Measurements from ENCODE around the gene C16orf74.

C16orf74 gene

DNA sequence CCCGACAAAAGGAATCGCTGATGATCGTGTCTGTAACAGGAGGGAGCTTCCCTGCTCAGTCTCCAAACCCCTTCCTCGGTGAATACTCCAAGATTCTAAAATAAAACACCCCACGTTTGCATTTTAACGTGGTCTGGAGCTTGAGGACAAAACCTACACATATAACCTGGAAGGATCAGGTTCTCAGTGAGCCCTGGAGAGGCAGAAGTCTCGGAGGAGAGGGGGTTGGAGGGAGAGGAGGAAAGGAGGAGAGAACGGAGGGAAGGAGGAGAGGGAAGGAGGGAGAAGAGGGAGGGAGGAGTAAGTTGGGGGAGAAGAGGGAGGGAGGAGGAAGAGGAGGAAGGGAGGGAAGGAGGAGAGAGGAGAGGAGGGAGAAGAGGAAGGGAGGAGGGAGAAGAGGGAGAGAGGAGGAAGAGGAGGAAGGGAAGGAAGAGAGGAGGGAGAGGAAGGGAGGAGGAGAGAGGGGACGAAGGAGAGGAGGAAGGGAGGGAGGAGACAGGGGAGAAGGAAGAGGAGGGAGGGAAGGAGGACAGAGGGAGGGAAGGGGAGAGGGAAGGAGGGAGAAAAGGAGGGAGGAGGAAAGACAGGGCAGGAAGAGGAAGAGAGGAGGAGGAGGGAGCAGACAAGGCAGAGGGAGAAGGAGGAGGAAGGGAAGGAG is 34.7 kb downstream of the C16orf74 start:
- DNase-seq, result no peak

DNA sequence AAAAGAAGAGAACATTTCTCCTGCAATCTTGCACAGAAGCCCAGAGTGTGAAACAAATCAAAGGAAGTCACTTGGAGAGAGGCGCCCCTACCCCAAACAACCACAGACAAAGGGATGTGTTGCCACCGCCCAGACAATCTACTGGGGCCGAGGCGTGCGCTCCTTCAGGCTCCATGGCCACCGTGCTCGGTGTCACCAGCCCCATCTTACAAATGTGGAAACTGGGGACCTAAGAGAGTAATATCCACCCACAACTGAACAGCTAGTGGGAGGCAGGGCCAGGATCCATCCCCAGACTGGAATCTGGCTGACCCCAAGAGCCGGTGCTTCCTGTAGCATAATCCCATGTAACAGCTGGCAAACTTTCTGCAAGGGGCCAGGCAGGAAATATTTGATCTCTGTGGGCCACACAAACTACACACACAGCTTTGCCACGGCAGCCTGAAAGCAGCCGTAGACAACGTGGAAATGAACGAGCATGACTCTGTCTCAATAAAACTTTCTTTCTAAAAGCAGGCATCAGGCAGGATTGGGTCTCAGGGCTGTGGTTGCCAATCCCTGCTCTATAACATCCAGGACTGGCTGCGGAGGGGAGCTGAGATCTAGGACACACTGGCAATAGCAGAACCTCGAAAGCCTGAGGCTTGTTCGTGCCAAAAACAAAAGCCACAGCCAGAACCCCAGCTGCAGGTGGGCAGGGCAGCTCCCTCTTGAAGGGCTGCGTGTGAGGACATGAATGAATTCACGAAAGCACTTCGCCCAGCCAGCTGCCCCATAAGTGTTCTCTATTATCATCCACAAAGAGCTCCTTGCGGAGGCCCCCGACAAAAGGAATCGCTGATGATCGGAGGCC is 35.5 kb downstream of the C16orf74 start:
- DNase-seq, result peak; percentile 94

DNA sequence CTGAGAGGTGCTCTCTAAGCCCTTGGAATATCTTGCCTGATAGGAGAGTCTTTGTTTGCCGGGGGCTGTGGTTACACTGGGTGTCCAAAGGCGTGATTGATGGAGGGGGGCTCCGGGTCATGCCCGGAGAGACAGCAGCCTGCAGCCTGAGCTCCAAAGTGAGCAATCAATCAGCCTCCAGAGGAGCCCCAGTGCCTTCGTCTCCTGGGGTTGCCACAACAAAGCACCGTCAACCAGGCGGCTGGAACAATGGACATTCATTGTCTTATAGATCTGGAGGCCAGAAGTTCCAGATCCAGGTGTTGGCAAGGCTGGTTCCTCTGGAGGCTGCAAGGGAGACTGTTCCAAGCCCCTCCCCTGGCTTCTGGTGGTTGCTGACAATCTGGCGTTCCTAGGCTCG is 38.1 kb downstream of the C16orf74 start:
- no peak for DNase-seq

DNA sequence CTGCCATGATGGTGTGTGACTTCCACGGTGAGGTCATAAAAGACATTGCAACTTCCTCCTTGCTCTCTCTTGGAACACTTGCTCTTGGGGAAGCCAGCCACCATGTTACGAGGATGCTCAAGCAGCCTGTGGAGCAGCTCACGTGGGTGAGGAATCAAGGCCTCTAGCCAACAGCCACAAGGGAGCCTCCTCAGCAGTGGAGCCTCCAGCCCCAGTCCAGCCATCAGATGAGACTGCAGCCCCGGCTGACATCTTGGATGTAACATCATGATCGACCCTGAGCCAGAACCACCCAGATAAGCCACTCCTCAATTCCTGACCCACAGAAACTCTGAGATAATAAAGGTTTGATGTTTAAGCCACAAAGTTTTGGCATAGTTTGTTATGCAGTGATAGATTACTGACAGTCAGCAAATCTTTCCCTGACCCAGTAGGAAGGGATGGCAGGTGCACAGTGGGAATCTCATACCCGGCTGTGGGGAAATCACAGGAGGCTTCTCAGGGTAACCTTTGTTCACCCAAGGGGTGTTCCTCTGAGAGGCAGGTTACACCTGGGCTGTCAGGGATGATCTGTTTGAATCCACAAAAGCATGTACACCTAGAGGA is 38.8 kb downstream of the C16orf74 start:
- no peak for DNase-seq

DNA sequence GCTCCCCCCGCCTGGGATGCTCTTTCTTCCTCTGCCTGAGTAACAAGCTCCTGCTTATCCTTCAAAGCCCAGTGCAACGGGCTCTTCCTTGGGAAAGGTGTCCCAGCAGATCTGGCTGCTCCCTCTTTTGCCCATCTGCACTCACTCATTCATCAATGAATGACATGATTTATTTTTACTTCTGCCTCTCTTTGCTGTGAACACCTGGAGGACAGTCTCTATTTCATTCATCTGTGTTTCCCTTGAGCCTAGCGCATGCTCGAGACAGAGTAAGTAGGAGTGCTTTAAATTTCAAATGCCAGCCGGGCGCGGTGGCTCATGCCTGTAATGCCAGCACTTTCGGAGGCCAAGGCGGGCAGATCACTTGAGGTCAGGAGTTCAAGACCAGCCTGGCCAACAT is 40.2 kb downstream of the C16orf74 start:
- DNase-seq, result no peak

DNA sequence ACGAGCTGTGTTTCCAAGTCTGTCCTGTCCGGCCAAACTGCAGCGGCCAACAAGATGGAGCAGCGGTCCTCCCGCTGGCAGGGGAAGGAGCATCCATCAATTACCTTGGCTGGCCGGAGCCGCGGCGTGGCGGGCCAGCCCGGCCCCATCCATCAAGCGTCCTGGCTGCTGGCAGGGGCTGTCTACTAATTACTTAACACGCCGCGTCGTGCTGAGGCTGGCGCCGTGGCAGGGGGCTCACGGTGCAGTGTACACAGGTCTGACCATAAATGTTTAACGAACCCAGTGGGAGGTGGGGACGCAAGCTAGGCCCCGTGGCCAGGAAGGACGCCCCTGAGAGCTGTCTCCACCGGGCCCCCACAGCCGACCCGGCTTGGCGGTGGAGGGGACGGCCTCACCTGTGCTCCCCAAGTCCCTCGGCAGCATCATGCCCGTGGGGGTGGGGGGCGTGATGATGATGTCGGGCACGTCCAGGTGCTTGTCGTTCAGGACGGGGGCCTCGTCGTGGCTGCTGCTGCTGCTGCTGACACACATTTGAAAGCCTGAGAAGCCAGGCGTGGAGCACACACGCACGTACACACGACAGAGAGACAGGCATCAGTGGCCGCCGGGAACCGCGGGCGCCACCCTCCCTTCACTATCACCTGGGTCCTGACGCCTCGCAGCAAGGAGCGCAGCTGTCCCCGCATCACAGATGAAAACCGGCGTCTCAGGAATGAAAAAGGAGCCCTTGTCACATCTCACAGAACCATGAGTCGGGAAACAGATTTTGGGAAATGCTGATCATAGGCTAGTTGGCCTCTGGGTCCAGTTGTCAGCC is 40.9 kb downstream of the C16orf74 start:
- peak; percentile 40 for DNase-seq

DNA sequence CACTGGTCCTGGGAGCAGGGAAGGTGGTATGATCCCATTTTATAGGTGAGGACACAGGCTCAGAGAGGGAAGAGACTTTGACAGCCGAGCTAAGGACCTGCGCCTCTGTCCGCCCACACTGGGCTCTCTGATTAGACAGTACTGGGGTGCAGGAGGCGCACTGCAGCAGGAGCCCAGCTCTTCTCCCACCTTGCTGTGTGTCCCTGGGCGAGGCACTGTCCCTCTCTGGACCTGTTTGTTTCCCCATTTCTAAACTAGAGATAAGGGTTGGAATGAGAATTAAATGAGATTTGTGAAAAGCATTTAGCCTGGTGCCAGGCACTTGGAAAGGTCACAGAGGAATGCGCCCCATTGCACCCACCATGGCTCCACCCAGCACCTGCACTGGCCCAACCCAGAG is 42.6 kb downstream of the C16orf74 start:
- DNase-seq, result no peak

DNA sequence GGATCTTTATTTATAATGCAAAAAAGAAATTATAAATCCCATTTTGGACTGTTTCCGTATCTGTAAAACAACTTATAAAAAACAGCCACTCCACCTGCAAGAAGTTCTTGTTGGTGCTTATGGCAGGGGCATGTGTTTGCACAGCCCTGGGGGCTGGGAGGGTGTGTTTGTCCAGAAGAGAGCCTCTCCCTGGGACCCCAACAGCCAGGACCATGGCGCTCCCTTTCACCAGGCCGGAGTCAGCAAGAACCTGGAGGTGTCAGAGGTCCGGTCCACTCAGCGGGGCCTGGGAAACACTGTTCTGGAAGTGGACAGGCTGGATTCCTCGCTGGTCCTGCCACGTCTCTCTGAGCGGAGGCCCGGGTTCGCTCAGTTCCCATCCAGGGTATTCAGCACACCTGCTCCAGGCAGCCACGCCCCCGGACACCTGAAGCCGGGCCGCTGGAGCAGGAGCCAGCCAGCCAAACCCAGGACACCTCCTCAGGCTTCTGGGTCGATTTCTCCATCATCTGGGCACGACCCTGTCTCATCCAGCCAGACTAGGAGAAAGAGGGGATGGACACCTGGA is 43.3 kb downstream of the C16orf74 start:
- no peak for DNase-seq

DNA sequence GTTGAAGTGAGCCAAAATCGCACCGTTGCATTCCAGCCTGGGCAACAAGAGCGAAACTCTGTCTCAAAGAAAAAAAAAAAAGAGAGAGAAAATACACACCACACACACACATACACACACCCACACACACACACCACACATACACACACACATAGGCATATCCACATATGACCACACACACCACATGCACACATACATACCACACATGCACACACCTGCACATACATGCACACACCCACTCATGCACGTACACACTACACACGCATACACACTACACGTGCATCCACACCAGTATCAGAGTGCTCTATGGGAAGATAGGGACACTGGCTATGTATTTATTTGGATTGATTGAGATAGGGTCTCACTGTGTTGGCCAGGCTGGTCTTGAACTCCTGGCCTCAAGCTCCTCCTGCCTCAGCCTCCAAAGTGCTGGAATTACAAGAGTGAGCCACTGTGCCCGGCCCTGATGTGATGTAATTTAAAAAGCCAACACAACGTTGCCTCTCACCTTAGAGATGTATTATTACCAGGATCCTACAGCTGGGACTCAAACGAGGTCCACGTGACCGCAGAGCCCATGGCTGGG is 44.4 kb downstream of the C16orf74 start:
- no peak for DNase-seq

DNA sequence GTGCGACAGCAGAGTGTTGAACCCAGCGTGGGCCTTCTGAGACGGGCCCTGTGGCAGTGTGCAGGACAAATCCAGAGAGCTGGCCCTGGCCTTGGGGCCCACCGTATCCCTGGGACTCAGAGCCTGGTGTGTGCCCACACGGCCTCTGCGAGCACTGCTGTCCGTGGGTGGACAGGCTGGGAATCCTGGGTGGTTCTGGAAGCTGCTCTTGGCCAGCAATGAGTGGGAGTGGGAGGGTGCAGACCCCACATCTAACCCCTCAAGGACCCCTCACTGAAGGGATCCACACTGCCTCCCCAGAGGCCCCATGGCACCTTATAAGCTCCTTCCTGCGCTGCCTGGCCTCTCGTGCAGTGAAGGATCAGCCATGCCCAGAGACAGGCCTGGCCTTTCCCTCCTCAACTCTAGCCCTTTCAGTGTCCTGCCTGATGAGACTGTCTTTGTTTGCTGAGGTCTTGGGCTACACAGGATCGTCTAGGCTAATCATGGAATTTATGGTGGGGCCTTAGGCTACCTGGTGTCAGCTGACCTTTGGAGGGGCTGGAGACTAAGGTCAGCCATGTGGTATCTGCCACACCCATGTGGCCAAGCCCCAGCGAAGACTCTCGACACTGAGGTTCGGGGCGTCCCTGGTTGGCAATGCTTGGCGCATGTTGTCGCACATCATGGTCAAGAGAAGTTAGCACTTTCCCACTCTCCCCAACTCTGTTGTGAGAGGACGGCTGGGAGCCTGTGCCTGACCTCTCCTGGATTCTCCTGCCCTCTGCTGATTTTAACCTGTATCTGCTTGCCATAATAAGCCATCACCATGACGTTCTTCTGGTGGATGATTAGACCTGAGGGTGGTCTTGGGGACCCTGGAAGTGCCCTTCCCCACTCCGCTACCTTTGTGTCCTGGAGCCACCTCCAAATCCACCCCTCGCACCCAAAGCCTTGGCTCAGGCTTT is 45.7 kb downstream of the C16orf74 start:
- DNase-seq, result no peak

DNA sequence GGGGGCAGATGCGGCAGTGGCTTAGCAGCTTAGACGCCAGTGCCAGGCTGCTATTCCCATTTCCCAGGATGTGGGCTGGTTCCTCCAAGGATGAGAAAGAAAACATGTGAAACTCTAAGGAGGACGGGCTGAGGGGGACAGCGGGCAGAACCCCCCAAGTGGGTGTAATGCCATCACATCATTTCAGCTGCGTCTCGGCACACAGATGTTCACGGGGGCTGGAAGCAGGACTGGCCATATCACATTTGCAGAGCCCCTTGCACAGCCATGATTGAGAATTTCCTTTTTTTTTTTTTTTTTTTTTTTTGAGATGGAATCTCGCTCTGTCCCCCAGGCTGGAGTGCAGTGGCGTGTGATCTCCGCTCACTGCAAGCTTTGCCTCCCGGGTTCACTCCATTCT is 46.9 kb downstream of the C16orf74 start:
- DNase-seq, result no peak

DNA sequence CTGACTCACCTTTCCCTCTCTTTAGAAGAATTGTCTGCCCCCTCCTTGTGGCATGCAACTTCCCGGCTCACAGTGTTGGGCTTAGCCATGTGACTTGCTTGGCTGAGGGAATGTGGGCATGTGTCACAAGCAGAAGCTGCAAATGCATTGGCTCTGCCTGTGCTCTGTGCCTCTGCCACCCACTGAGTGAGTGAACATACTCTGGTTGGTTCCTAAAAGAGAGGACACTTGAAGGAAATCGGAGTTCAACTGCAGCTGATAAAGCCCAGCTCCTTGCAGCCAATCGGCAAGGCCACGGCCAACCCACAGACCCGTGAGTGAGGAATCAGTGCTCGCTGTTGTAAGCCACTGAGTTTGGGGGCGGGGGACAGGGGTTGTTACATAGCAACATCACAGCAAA is 51.3 kb downstream of the C16orf74 start:
- DNase-seq, result no peak

DNA sequence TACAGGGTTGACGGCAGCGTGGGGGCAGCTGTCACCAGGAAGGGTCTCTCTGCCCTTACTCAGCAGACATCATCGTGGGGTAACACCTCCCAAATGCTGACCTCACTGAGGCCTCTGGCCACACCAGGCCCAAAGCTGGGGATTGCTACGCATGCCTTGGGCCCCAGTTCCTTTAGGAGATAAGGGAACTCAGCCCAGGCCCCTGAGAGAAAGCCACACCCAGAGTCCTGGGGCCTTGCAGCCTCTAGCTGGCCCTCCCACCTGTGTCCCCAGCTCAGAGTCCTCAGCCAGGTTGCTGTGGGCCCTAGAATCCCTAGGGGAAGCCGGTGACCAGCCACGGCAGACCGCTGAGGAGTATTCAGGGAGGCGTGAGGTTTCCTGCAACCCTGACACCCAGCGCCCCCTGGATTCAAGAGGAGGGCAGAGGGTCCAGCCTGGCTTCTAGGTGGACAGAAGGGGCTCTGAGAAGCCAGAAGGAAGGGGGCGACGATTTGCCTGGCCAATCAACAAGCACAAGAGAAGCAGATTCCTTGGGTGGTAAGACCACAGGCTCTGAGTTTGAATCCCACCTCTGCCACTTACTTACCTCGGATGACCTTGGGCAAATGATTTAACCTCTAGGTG is 51.8 kb downstream of the C16orf74 start:
- DNase-seq, result no peak

DNA sequence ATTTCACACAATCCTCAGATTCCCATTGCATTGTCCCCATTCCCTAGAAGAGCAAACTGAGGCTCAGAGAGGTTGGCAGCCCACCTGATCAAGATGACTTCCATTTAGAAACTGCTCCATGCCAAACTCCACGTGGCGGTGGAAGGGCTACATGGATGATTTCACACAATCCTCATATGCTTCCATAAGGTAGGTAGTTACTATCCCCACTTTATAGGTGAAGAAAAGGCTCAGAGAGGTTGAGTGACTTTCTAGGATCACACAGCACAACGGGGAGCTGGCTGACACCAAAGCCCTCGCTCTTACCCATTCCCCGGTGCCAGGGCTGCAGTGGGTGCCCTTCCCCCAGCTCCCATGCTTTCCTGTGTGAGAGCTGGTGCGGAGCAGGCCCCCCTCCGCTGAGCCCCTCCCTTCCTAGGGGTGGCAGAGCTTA is 52.4 kb downstream of the C16orf74 start:
- no peak for DNase-seq

DNA sequence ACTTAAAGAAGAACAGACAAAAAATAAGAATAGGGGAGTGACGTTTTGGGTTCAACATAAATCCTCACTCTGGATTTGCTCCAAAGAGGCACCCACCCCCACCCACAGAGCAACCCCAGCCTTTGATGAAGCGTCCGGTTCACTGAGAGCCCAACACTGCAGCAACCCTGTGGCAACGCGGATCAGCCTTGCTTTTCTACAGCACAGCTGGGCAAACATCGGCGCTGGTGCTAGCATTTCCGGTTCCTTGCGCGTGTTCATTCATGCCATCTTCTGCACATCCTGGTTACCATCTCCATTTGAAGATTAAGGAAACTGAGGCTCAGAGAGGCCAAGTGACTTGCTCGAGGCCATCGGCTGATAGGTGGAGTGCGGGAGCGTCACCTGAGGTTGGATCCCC is 53.5 kb downstream of the C16orf74 start:
- DNase-seq, result peak; percentile 46

DNA sequence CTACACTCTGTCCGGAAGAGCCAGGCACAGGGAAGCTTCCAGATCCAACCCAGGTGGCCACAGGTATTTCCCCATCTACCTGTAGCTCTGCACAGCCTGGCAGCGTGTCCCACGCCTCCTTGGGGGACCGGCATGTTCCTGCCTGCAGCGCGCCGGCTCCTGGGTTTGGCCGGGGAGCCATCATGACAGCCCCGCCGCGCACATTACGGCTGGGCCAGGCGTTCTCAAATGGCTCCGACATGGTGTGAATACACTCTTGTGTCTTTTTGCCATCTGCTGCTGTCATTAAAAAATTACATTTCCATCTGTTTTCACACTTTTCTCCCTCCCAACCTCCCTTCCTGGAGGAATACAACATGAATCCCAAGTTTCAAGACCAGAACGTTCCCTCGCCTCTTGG is 54.1 kb downstream of the C16orf74 start:
- DNase-seq, result no peak

DNA sequence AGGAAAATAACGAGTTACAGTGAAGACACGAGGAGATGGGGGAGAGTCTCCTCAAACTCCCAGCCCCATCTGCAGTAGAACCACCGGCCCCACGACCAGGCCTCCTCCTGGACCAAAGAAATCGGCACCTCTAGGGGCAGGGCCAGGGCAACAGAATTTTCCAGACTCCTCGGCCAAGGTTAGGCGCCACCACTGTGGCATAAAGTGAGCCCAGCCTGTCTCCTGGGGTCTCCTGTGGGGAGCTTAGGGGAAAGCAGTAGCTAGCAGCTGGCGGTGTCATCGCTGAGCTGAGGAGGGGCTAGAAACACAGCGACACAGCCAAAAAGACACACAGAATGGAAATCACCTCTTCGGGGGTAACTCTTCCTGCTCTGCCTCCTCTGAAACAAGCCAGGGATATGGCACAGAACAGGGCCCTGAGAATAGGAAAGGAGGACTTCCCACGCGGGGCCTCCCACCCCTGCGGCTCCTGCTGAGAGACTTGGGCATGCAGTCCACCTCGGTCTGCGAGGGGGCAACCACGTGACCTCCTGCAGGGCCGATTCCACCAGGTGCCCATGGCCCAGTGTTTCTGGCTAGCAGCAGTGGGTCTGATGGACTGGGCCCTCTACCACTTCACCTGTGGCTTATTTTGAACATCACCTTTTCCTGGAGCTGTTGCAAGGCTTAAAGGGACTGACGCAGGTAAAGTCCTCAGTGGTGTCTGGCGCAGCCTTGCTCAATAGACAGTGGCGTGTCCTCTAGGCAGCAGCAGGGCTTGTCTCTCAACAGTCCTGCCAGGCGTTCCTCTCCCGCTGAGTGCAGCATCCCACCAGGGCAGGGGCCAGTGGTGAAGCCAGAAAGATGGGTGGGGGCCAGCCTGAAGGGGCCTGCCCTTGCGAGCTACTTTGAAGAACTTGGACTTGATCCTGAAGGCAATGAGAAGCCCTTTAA is 55.4 kb downstream of the C16orf74 start:
- no peak for DNase-seq

DNA sequence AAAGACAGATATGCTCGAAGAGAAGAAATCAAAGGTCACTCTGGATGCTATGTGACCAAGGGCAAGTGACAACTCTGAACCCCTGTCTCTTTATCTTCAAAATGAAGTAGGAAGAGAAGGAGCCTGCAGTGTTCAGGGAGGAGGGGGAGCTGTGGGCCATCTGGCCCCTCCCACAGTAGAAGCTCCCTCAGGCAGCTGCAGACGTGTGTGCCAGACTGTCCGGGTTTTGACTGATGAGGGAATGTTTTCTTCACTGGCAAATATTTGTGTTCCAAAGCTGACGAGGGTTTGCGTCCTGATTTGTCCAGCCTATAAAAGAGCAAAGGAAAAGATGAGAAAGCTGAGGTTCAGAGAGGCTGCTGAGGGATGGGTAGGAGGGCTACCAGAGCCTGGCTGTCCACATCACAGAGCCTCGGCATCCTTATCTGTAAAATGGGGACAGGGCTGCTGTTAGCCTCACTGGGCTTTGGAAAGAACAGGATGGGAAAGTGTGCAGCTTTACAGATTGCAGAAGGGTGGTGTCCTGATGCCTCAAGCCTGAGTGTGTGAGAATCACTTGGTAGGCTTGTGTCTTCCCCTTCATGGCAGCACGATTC is 60.3 kb downstream of the C16orf74 start:
- no peak for DNase-seq

DNA sequence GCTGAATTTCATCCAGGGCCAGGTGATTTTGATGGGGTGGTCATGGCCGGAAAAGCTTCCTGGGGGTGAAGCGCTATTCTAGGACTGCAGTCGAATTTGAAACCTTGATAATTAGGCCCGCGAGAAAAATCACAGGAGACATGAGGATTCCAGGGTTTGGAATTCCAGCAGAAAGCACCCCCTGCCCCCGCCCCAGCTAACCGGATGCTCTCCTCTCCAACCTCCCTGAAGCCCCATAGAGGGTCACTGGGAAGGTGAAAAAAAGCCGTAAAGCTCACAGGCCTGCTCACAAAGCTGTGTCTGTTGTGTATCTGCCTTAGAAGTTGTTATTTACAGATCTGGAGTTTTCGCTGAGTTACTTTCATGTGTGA is 61.0 kb downstream of the C16orf74 start:
- DNase-seq, result no peak
